Left lung (tissue), 10 donors: ENCODE results near the gene CCDC40. TPM values are rescaled to one million over a fixed set of nuclear protein-coding genes. Genes with fewer than 3 reads are reported as not detected.
"Not testable (repeated sequence)": the region's sequence is repeated elsewhere in the genome, so short reads cannot be mapped to it uniquely, and the experiment has no call there.

Source experiments
- ATAC-seq: fragments of 200-7000 bp; cut with Tn5 transposase; one replicate; pipeline ENCODE4 v1.9.1; 2020; ENCODE audit warnings: moderate library complexity
- DNase-seq, 4 donors: peaks; one replicate each; pipeline ENCODE4 v3.0.0-alpha.2; 2013 to 2020
- H3K27ac ChIP-seq, 2 donors: fragments of 200-600 bp; sonication (generic) in 1 of 2; one replicate each; pipeline versions ENCODE4 v1.5.0 to v1.8.0; 2020 to 2021
- H3K27me3 ChIP-seq, 2 donors: fragments of 200-600 bp; sonication (generic) in 1 of 2; one replicate each; pipeline versions ENCODE4 v1.5.0 to v1.8.0; 2020 to 2021
- H3K36me3 ChIP-seq, 2 donors: fragments of 200-600 bp; sonication (generic) in 1 of 2; one replicate each; pipeline versions ENCODE4 v1.5.0 to v1.8.0; 2020 to 2021
- H3K4me1 ChIP-seq, 2 donors: fragments of 200-600 bp; one replicate each; pipeline ENCODE4 v1.8.0; 2021
- H3K4me3 ChIP-seq, 2 donors: fragments of 200-600 bp; sonication (generic) in 1 of 2; one replicate each; pipeline versions ENCODE4 v1.5.0 to v1.8.0; 2020 to 2021; ENCODE audit warnings: mild to moderate bottlenecking in 1 of 2
- H3K9me3 ChIP-seq, 2 donors: fragments of 200-600 bp; sonication (generic) in 1 of 2; one replicate each; pipeline versions ENCODE4 v1.5.0 to v1.8.0; 2020 to 2021
- CTCF ChIP-seq, 2 donors: fragments of 200-600 bp; sonication (generic) in 1 of 2; IDR thresholded peaks; one replicate each; pipeline versions ENCODE4 v1.5.0 to v1.8.0; 2021; ENCODE audit warnings: antibody characterized with exemption in 2 of 2
- intact Hi-C, 2 donors: fragments of 100-400 bp; cut with DNase I; formaldehyde crosslinking; loops; one replicate each; pipeline versions ENCODE4 v1.11.2 to v1.14.2; 2022
- polyA plus RNA-seq, 6 donors: library from polyadenylated mRNA; unstranded; fragments of 120-200 nt; gene quantifications; one replicate each; pipeline ENCODE4 v1.2.1, GENCODE V29; 2013; ENCODE audit not compliant: insufficient read length in 6 of 6
- total RNA-seq, 2 donors: library from RNA; stranded (reverse); fragmentation: NEBNext Ultra II Directional; extraction: Animal tissue kit (Norgen Biotek cat#: 25700); gene quantifications; one replicate each; pipeline ENCODE4 v1.2.1, GENCODE V29; 2021
- donor health status: DM: no; HTN: yes; CAD: no.
- donor health status: DM: no; HTN: no; CAD: no.

CCDC40 gene
- total and polyA plus RNA-seq, 8 donors = 8.0 to 15.2 (median 11.5) TPM

GRCh38 chr17:79991140-79991923 is 45.1 kb upstream of the CCDC40 start:
- H3K27ac ChIP-seq = peak overlapping the region in 1 of 2 donors; percentile 23
- peaks cover 0 to 9% of the 10 kb centered on the region in 2 donors for H3K27me3 ChIP-seq
- DNase-seq = peak in 3 of 4 donors; percentile 88 to 95 (median 89)
- ATAC-seq = peak; percentile 88
- intact Hi-C loops = loop anchor here in 1 of 2 donors (5.0 kb wide), 1 partner anchor 204 kb away; no protein-coding TSS in a partner anchor
- peaks cover 27 to 39% of the 10 kb centered on the region in 2 donors for H3K4me1 ChIP-seq
- H3K9me3 ChIP-seq = no peaks in the 10 kb centered on the region
- TF ChIP-seq CTCF (IDR thresholded peaks at IDR 0.05) = peak; percentile 29 to 64
- H3K36me3 ChIP-seq = no peaks in the 10 kb centered on the region
- H3K4me3 ChIP-seq = peak overlapping the region; percentile 19 to 42

- ATAC-seq (peak; percentile 25), DNase-seq (peak in 2 of 4 donors; percentile 58 to 77)
- Histone ChIP-seq H3K27ac (peak overlapping the region in 1 of 2 donors; percentile 23), H3K27me3 (peaks cover 0 to 9% of the 10 kb centered on the region in 2 donors), H3K4me3 (peak overlapping the region; percentile 19 to 42), H3K4me1 (peaks cover 27 to 46% of the 10 kb centered on the region in 2 donors), H3K9me3 (no peaks in the 10 kb centered on the region), H3K36me3 (no peaks in the 10 kb centered on the region)
- TF ChIP-seq CTCF (IDR thresholded peaks at IDR 0.05) = peak in 1 of 2 donors; percentile 50
- intact Hi-C loops = loop anchor here in 1 of 2 donors (5.0 kb wide), 1 partner anchor 205 kb away; no protein-coding TSS in a partner anchor
Measured at GRCh38 chr17:79991924-79992648, 44.4 kb upstream of the CCDC40 start.

- peaks cover 25 to 54% of the 10 kb centered on the region in 2 donors for H3K4me1 ChIP-seq
- intact Hi-C loops = loop anchor here in 1 of 2 donors (5.0 kb wide), 1 partner anchor 206 kb away; no protein-coding TSS in a partner anchor
- no peaks in the 10 kb centered on the region for H3K9me3 ChIP-seq
- DNase-seq = no peak
- ATAC-seq = peak; percentile 8
- peaks cover 0 to 9% of the 10 kb centered on the region in 2 donors for H3K27me3 ChIP-seq
- H3K4me3 ChIP-seq = no peak overlapping the region
- H3K36me3 ChIP-seq = no peaks in the 10 kb centered on the region
- H3K27ac ChIP-seq = peak overlapping the region in 1 of 2 donors; percentile 81
- no peak for TF ChIP-seq CTCF (IDR thresholded peaks at IDR 0.05)
Measured at GRCh38 chr17:79992649-79993389, 43.6 kb upstream of the CCDC40 start.

- no peak overlapping the region for H3K4me3 ChIP-seq
- intact Hi-C loops = loop anchor here in 1 of 2 donors (5.0 kb wide), 1 partner anchor 206 kb away; no protein-coding TSS in a partner anchor
- no peak for TF ChIP-seq CTCF (IDR thresholded peaks at IDR 0.05)
- H3K9me3 ChIP-seq = no peaks in the 10 kb centered on the region
- H3K27ac ChIP-seq = peak overlapping the region in 1 of 2 donors; percentile 81
- H3K27me3 ChIP-seq = peaks cover 0 to 9% of the 10 kb centered on the region in 2 donors
- no peaks in the 10 kb centered on the region for H3K36me3 ChIP-seq
- H3K4me1 ChIP-seq = peaks cover 25 to 60% of the 10 kb centered on the region in 2 donors
- DNase-seq (peak in 3 of 4 donors; percentile 85 to 92 (median 90)), ATAC-seq (peak; percentile 61)
Measured at GRCh38 chr17:79993390-79994227, 42.8 kb upstream of the CCDC40 start.

- H3K27ac ChIP-seq = peak overlapping the region in 1 of 2 donors; percentile 81
Measured at GRCh38 chr17:79994228-79994569, 42.2 kb upstream of the CCDC40 start.

More at GRCh38 chr17:79994228-79994569, 42.2 kb upstream of the CCDC40 start:
- ATAC-seq, DNase-seq, H3K9me3 ChIP-seq, H3K36me3 ChIP-seq, H3K4me3 ChIP-seq, H3K27me3 ChIP-seq: not testable (repeated sequence)
- intact Hi-C loops = loop anchor here in 1 of 2 donors (5.0 kb wide), 1 partner anchor 207 kb away; no protein-coding TSS in a partner anchor
- H3K4me1 ChIP-seq = peaks cover 25 to 60% of the 10 kb centered on the region in 2 donors
